GM12891 (cell line): Measurements from ENCODE around the gene STEAP4.

Experiments
- PAX5 ChIP-seq: IDR thresholded peaks from 2 replicates; pipeline ENCODE4 v1.6.1; 2011; ENCODE audit warnings: low read length, moderate library complexity, mild to moderate bottlenecking; ENCODE audit not compliant: insufficient read depth, severe bottlenecking
- POLR2A ChIP-seq: IDR thresholded peaks from 2 replicates; pipeline ENCODE4 v1.6.1; 2011; ENCODE audit warnings: low read depth, low read length, control low read depth
- POLR2AphosphoS5 ChIP-seq: IDR thresholded peaks from 2 replicates; pipeline ENCODE4 v1.6.1; 2011; ENCODE audit warnings: low read depth, low read length, control low read depth
- POU2F2 ChIP-seq: IDR thresholded peaks from 2 replicates; pipeline ENCODE4 v1.6.1; 2011; ENCODE audit warnings: low read depth, mild to moderate bottlenecking, control low read depth, low read length, moderate library complexity
- SPI1 ChIP-seq: IDR thresholded peaks from 2 replicates; pipeline ENCODE4 v1.6.1; 2011; ENCODE audit warnings: low read depth, low read length, control low read depth
- TAF1 ChIP-seq: IDR thresholded peaks from 2 replicates; pipeline ENCODE4 v1.6.1; 2011; ENCODE audit warnings: low read depth, low read length, control low read depth

DNA sequence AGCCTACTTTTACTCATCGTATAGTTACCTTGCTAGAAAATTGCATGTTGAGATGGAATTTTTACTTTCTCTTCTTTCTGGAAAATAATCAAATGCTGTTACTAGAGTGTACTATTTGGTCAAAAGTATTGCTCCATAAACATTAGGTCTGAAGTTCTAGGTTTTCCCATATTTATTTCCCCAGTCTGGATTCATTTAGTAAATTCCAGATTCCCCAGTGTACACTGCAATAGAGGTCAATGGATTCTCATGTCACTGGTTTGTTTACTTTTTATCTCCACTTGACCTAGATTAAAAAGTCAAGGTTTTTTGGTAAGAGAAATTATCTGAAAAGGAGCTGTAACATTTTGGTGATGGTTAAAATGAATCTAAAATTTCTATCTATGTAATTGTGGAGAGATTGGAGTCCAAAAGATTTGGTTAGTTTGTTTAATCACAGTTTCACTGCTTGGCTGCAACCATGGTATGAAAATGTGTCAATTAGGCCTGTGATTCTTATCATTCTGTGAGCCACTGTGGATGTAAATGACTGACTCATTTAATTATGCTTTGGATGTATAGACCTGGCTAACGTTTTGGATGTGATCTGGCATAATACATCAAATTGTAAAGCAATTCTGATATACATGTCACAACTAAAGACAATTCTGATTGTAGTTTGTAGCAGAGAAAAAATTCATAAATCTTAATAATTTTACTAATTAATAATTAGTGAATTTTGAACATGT is 32.7 kb upstream of the STEAP4 start:
- TF ChIP-seq POLR2A (no peak), TAF1 (no peak), POLR2AphosphoS5 (no peak), PAX5 (no peak), POU2F2 (no peak), SPI1 (no peak)
